ENCODE results near the gene LIN52. TPM values are rescaled to one million over a fixed set of nuclear protein-coding genes. Genes with fewer than 3 reads are reported as not detected.

LIN52 gene
- total and polyA plus RNA-seq, 8 donors = 10.1 to 16.7 (median 15.4) TPM

GRCh38 chr14:74155287-74155686, 70.5 kb downstream of the LIN52 start:
- Histone ChIP-seq H3K4me1 (no peaks in the 10 kb centered on the region), H3K27me3 (no peaks in the 10 kb centered on the region), H3K27ac (no peak overlapping the region), H3K9me3 (no peaks in the 10 kb centered on the region), H3K4me3 (no peak overlapping the region), H3K36me3 (no peaks in the 10 kb centered on the region)
- intact Hi-C loops (cut with DNase I) = no loop called here
- DNase-seq (no peak), ATAC-seq (no peak)
- TF ChIP-seq, protein P1, sequence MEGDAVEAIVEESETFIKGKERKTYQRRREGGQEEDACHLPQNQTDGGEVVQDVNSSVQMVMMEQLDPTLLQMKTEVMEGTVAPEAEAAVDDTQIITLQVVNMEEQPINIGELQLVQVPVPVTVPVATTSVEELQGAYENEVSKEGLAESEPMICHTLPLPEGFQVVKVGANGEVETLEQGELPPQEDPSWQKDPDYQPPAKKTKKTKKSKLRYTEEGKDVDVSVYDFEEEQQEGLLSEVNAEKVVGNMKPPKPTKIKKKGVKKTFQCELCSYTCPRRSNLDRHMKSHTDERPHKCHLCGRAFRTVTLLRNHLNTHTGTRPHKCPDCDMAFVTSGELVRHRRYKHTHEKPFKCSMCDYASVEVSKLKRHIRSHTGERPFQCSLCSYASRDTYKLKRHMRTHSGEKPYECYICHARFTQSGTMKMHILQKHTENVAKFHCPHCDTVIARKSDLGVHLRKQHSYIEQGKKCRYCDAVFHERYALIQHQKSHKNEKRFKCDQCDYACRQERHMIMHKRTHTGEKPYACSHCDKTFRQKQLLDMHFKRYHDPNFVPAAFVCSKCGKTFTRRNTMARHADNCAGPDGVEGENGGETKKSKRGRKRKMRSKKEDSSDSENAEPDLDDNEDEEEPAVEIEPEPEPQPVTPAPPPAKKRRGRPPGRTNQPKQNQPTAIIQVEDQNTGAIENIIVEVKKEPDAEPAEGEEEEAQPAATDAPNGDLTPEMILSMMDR (IDR thresholded peaks at IDR 0.05) = no peak

GRCh38 chr14:74155749-74156148, 71.0 kb downstream of the LIN52 start:
- no peaks in the 10 kb centered on the region for H3K4me1 ChIP-seq
- no peak overlapping the region for H3K27ac ChIP-seq
- ATAC-seq (no peak), DNase-seq (no peak)
- no peaks in the 10 kb centered on the region for H3K36me3 ChIP-seq
- TF ChIP-seq, protein P1 (IDR thresholded peaks at IDR 0.05) = no peak
- no peaks in the 10 kb centered on the region for H3K27me3 ChIP-seq
- intact Hi-C loops (cut with DNase I) = no loop called here
- no peak overlapping the region for H3K4me3 ChIP-seq
- no peaks in the 10 kb centered on the region for H3K9me3 ChIP-seq

GRCh38 chr14:74160763-74161162, 76.0 kb downstream of the LIN52 start:
- H3K36me3 ChIP-seq = no peaks in the 10 kb centered on the region
- ATAC-seq = no peak
- H3K27me3 ChIP-seq = no peaks in the 10 kb centered on the region
- TF ChIP-seq, protein P1 (IDR thresholded peaks at IDR 0.05) = no peak
- intact Hi-C loops (cut with DNase I) = no loop called here
- DNase-seq = no peak
- no peak overlapping the region for H3K27ac ChIP-seq
- H3K4me1 ChIP-seq = no peaks in the 10 kb centered on the region
- H3K9me3 ChIP-seq = no peaks in the 10 kb centered on the region
- H3K4me3 ChIP-seq = no peak overlapping the region

- ATAC-seq (no peak), DNase-seq (no peak)
- Histone ChIP-seq H3K4me3 (no peak overlapping the region), H3K27me3 (no peaks in the 10 kb centered on the region), H3K4me1 (no peaks in the 10 kb centered on the region), H3K27ac (no peak overlapping the region), H3K9me3 (no peaks in the 10 kb centered on the region), H3K36me3 (no peaks in the 10 kb centered on the region)
- TF ChIP-seq, protein P1 (IDR thresholded peaks at IDR 0.05) = no peak
- intact Hi-C loops (cut with DNase I) = no loop called here
Observed at GRCh38 chr14:74161526-74162158, 76.9 kb downstream of the LIN52 start.

GRCh38 chr14:74169906-74170305, 85.2 kb downstream of the LIN52 start:
- H3K4me1 ChIP-seq = no peaks in the 10 kb centered on the region
- DNase-seq (no peak), ATAC-seq (no peak)
- no peak overlapping the region for H3K4me3 ChIP-seq
- no peaks in the 10 kb centered on the region for H3K27me3 ChIP-seq
- H3K27ac ChIP-seq = no peak overlapping the region
- no peaks in the 10 kb centered on the region for H3K9me3 ChIP-seq
- no peaks in the 10 kb centered on the region for H3K36me3 ChIP-seq
- TF ChIP-seq, protein P1 (IDR thresholded peaks at IDR 0.05) = no peak
- intact Hi-C loops (cut with DNase I) = no loop called here
